ENCODE measurements around the gene SOX6. TPM values are rescaled to one million over a fixed set of nuclear protein-coding genes. Genes with fewer than 3 reads are reported as not detected.
A peak's percentile ranks its signal among the peaks of the same experiment; 100 is the strongest.

The SOX6 gene
- total RNA-seq, 6 experiments from 2014 or later: 3.3 to 16.1 (median 7.8) TPM

GRCh38 chr11:16265022-16265421 is 91.3 kb downstream of the SOX6 start:
- Histone ChIP-seq H3K4me3 (no peak overlapping the region), H3K9me3 (no peaks in the 10 kb centered on the region), H3K27me3 (no peaks in the 10 kb centered on the region), H3K27ac (no peak overlapping the region), H3K4me1 (peaks cover 0 to 15% (median 6%) of the 10 kb centered on the region in 4 donors), H3K36me3 (no peaks in the 10 kb centered on the region)
- no peak for ATAC-seq
- no peak for TF ChIP-seq POLR2A (IDR thresholded peaks at IDR 0.05)
- TF ChIP-seq CTCF (IDR thresholded peaks at IDR 0.05): no peak
- intact Hi-C loops (cut with DNase I): no loop called here
- WGBS (ENCODE audit: insufficient coverage, low coverage, low lambda C conversion rate, missing lambda C conversion rate): 74% methylated on average over 3 of the region's 3 CpGs
- DNase-seq: no peak

- H3K4me3 ChIP-seq: no peak overlapping the region
- TF ChIP-seq CTCF (IDR thresholded peaks at IDR 0.05) (no peak), POLR2A (IDR thresholded peaks at IDR 0.05) (no peak)
- intact Hi-C loops (cut with DNase I): no loop called here
Observed at GRCh38 chr11:16262645-16262955, 93.7 kb downstream of the SOX6 start.

GRCh38 chr11:16261836-16262644 is 94.3 kb downstream of the SOX6 start:
- no peak for TF ChIP-seq POLR2A (IDR thresholded peaks at IDR 0.05)
- no peak for TF ChIP-seq CTCF (IDR thresholded peaks at IDR 0.05)
- 36% methylated on average over 3 of the region's 3 CpGs for WGBS (ENCODE audit: insufficient coverage, low coverage, low lambda C conversion rate, missing lambda C conversion rate)
- H3K27ac ChIP-seq: no peak overlapping the region
- no peaks in the 10 kb centered on the region for H3K9me3 ChIP-seq
- no peaks in the 10 kb centered on the region for H3K27me3 ChIP-seq
- peak overlapping the region in 1 of 3 donors; percentile 5 for H3K4me3 ChIP-seq
- peaks cover 0 to 15% (median 6%) of the 10 kb centered on the region in 4 donors for H3K4me1 ChIP-seq
- peak; percentile 86 to 92 (median 90) for ATAC-seq
- intact Hi-C loops (cut with DNase I): no loop called here
- DNase-seq: no peak
- no peaks in the 10 kb centered on the region for H3K36me3 ChIP-seq

More at GRCh38 chr11:16262645-16262955, 93.7 kb downstream of the SOX6 start:
- Histone ChIP-seq H3K4me1 (peaks cover 0 to 15% (median 6%) of the 10 kb centered on the region in 4 donors), H3K9me3 (no peaks in the 10 kb centered on the region), H3K36me3 (no peaks in the 10 kb centered on the region), H3K27ac (no peak overlapping the region), H3K27me3 (no peaks in the 10 kb centered on the region)
- ATAC-seq (peak in 1 of 4 donors; percentile 7), DNase-seq (no peak)

GRCh38 chr11:16252373-16252772 is 104.0 kb downstream of the SOX6 start:
- DNase-seq (no peak), ATAC-seq (peak in 3 of 4 donors; percentile 12 to 38 (median 33))
- H3K9me3 ChIP-seq: no peaks in the 10 kb centered on the region
- H3K4me1 ChIP-seq: no peaks in the 10 kb centered on the region
- intact Hi-C loops (cut with DNase I): no loop called here
- TF ChIP-seq POLR2A (IDR thresholded peaks at IDR 0.05) (no peak), CTCF (IDR thresholded peaks at IDR 0.05) (peak in 3 of 4 donors; percentile 12 to 26 (median 21))
- no peak overlapping the region for H3K27ac ChIP-seq
- H3K4me3 ChIP-seq: no peak overlapping the region
- WGBS (ENCODE audit: insufficient coverage, low coverage, low lambda C conversion rate, missing lambda C conversion rate): 27% methylated on average over 3 of the region's 4 CpGs
- no peaks in the 10 kb centered on the region for H3K27me3 ChIP-seq
- no peaks in the 10 kb centered on the region for H3K36me3 ChIP-seq

Measured in right lobe of liver (tissue), 6 donors.